Measurements from ENCODE around the gene COL1A2. TPM values are rescaled to one million over a fixed set of nuclear protein-coding genes. Genes with fewer than 3 reads are reported as not detected.
A peak's percentile ranks its signal among the peaks of the same experiment; 100 is the strongest.

Gene COL1A2
- polyA plus RNA-seq, 6 donors from 2014 or later, result 0.41 TPM; not detected in 5

- H3K36me3 Mint-ChIP-seq, result no peaks in the 10 kb centered on the region
- no peak overlapping the region for H3K27ac Mint-ChIP-seq
- H3K27me3 Mint-ChIP-seq, result peaks cover 0 to 16% (median 16%) of the 10 kb centered on the region in 3 donors
Measured at GRCh38 chr7:94420328-94420727, 25.6 kb downstream of the COL1A2 start.

DNA sequence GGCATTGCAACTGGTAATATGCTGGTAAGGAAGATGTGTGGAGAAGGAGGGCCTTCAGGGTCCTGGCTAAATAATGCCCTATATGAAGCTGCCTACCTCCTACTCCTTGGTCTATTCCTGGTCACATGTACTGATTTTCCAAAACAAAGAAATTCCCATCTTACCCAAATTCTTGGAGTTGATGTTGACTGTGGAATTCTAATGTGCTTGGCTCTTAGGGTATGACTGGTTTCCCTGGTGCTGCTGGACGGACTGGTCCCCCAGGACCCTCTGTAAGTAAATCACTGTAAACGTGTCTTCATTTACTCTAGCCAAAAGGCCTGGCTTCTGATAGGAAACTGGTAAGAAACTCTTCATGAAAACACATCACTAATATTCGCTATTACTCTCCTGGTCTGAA is 27.0 kb downstream of the COL1A2 start:
- no peaks in the 10 kb centered on the region for H3K9me3 Mint-ChIP-seq
- no peak for DNase-seq
- H3K4me3 Mint-ChIP-seq, result no peak overlapping the region
- H3K36me3 Mint-ChIP-seq, result no peaks in the 10 kb centered on the region
- ATAC-seq (ENCODE audit: low read depth in 2 of 2), result no peak
- H3K4me1 Mint-ChIP-seq, result no peaks in the 10 kb centered on the region
- peak overlapping the region in 1 of 6 donors; percentile 9 for H3K27ac Mint-ChIP-seq
- H3K27me3 Mint-ChIP-seq, result peaks cover 0 to 16% (median 16%) of the 10 kb centered on the region in 3 donors

More at GRCh38 chr7:94420328-94420727, 25.6 kb downstream of the COL1A2 start:
- ATAC-seq (ENCODE audit: low read depth in 2 of 2) (no peak), DNase-seq (no peak)
- H3K9me3 Mint-ChIP-seq, result no peaks in the 10 kb centered on the region
- no peak overlapping the region for H3K4me3 Mint-ChIP-seq
- no peaks in the 10 kb centered on the region for H3K4me1 Mint-ChIP-seq

GRCh38 chr7:94422136-94422535 is 27.4 kb downstream of the COL1A2 start:
- DNase-seq (no peak), ATAC-seq (ENCODE audit: low read depth in 2 of 2) (no peak)
- H3K27me3 Mint-ChIP-seq, result peaks cover 0 to 16% (median 12%) of the 10 kb centered on the region in 3 donors
- H3K27ac Mint-ChIP-seq, result no peak overlapping the region
- H3K9me3 Mint-ChIP-seq, result no peaks in the 10 kb centered on the region
- no peaks in the 10 kb centered on the region for H3K36me3 Mint-ChIP-seq
- no peak overlapping the region for H3K4me3 Mint-ChIP-seq
- no peaks in the 10 kb centered on the region for H3K4me1 Mint-ChIP-seq

DNA sequence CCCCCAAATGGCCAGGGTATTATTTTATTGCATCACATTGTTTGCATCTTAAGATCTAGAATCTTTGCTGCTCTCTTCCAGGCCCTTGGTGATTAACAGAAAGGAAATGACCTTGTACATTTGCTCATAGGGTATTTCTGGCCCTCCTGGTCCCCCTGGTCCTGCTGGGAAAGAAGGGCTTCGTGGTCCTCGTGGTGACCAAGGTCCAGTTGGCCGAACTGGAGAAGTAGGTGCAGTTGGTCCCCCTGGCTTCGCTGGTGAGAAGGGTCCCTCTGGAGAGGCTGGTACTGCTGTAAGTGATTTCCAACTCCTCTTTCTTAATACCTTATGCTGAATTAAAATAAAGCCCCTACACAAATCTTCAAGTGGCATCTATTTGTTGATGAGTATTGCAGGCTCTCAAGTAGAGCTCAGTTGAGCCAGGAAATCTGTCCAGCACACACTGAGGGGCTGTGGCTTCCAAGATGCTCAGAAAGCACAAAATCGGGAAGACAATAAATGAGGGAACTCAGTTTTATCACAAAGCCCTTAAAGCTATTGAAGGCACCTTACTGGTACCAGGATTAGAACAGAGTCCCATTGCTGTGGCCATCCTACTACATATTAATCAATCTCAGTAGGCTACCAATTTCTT is 28.2 kb downstream of the COL1A2 start:
- no peak for DNase-seq
- no peaks in the 10 kb centered on the region for H3K4me1 Mint-ChIP-seq

GRCh38 chr7:94423863-94424735 is 29.4 kb downstream of the COL1A2 start:
- Mint-ChIP-seq H3K36me3 (no peaks in the 10 kb centered on the region), H3K4me3 (no peak overlapping the region), H3K27me3 (peaks cover 0 to 16% (median 6%) of the 10 kb centered on the region in 3 donors), H3K9me3 (no peaks in the 10 kb centered on the region), H3K27ac (no peak overlapping the region), H3K4me1 (no peaks in the 10 kb centered on the region)
- ATAC-seq (ENCODE audit: low read depth in 2 of 2) (no peak), DNase-seq (no peak)

More for the DNA sequence above, 28.2 kb downstream of the COL1A2 start:
- no peak overlapping the region for H3K27ac Mint-ChIP-seq
- ATAC-seq (ENCODE audit: low read depth in 2 of 2), result no peak
- H3K36me3 Mint-ChIP-seq, result no peaks in the 10 kb centered on the region
- H3K9me3 Mint-ChIP-seq, result no peaks in the 10 kb centered on the region
- no peak overlapping the region for H3K4me3 Mint-ChIP-seq
- peaks cover 0 to 16% (median 6%) of the 10 kb centered on the region in 3 donors for H3K27me3 Mint-ChIP-seq

GRCh38 chr7:94425546-94425945 is 30.9 kb downstream of the COL1A2 start:
- H3K27ac Mint-ChIP-seq, result peak overlapping the region in 2 of 6 donors; percentile 26 to 27
- H3K4me1 Mint-ChIP-seq, result no peaks in the 10 kb centered on the region
- no peak for DNase-seq
- H3K9me3 Mint-ChIP-seq, result no peaks in the 10 kb centered on the region
- H3K27me3 Mint-ChIP-seq, result peaks cover 0 to 10% (median 0%) of the 10 kb centered on the region in 3 donors
- H3K36me3 Mint-ChIP-seq, result no peaks in the 10 kb centered on the region
- no peak for ATAC-seq (ENCODE audit: low read depth in 2 of 2)
- no peak overlapping the region for H3K4me3 Mint-ChIP-seq

- DNase-seq, result no peak
- H3K27me3 Mint-ChIP-seq, result peaks cover 0 to 10% (median 0%) of the 10 kb centered on the region in 3 donors
- no peaks in the 10 kb centered on the region for H3K36me3 Mint-ChIP-seq
- peak overlapping the region in 1 of 6 donors; percentile 21 for H3K27ac Mint-ChIP-seq
- no peaks in the 10 kb centered on the region for H3K9me3 Mint-ChIP-seq
- H3K4me1 Mint-ChIP-seq, result no peaks in the 10 kb centered on the region
- ATAC-seq (ENCODE audit: low read depth in 2 of 2), result no peak
- no peak overlapping the region for H3K4me3 Mint-ChIP-seq
Measured at GRCh38 chr7:94426980-94427875, 32.5 kb downstream of the COL1A2 start.

GRCh38 chr7:94429153-94429552 is 34.5 kb downstream of the COL1A2 start:
- ATAC-seq (ENCODE audit: low read depth in 2 of 2), result no peak
- Mint-ChIP-seq H3K27me3 (peaks cover 0 to 2% (median 0%) of the 10 kb centered on the region in 3 donors), H3K27ac (no peak overlapping the region), H3K36me3 (no peaks in the 10 kb centered on the region), H3K9me3 (no peaks in the 10 kb centered on the region), H3K4me3 (no peak overlapping the region), H3K4me1 (no peaks in the 10 kb centered on the region)
- no peak for DNase-seq

- Mint-ChIP-seq H3K4me1 (peaks cover 0 to 2% (median 2%) of the 10 kb centered on the region in 3 donors), H3K4me3 (no peak overlapping the region), H3K36me3 (no peaks in the 10 kb centered on the region), H3K27me3 (peaks cover 3 to 9% (median 7%) of the 10 kb centered on the region in 3 donors), H3K9me3 (no peaks in the 10 kb centered on the region), H3K27ac (no peak overlapping the region)
- DNase-seq (no peak), ATAC-seq (ENCODE audit: low read depth in 2 of 2) (no peak)
Measured at GRCh38 chr7:94431176-94431575, 36.5 kb downstream of the COL1A2 start.

- ATAC-seq (ENCODE audit: low read depth in 2 of 2), result no peak
- no peak overlapping the region for H3K4me3 Mint-ChIP-seq
- H3K27me3 Mint-ChIP-seq, result peaks cover 9 to 14% (median 13%) of the 10 kb centered on the region in 3 donors
- no peaks in the 10 kb centered on the region for H3K36me3 Mint-ChIP-seq
- no peaks in the 10 kb centered on the region for H3K9me3 Mint-ChIP-seq
- peaks cover 0 to 5% (median 3%) of the 10 kb centered on the region in 3 donors for H3K4me1 Mint-ChIP-seq
- no peak overlapping the region for H3K27ac Mint-ChIP-seq
- DNase-seq, result no peak
Measured at GRCh38 chr7:94431619-94432280, 37.1 kb downstream of the COL1A2 start.

DNA sequence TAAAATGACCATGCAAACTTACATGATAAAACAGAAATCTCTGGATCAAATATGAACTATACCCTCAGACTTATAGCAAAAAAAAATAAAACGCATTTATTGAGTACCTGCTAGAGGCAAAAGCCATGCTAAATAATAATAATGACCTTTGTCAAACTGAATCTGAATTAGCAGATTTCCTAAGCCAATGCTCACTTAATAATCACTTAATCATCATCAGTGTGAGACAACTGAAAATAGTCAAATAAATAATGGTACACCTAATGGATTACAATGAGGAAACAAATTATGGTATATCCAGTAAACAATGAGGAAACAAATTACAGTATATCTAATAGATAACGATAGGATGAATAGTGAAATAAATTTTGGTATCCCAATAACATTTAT is 37.6 kb downstream of the COL1A2 start:
- ATAC-seq (ENCODE audit: low read depth in 2 of 2), result no peak
- H3K4me1 Mint-ChIP-seq, result peaks cover 0 to 5% (median 3%) of the 10 kb centered on the region in 3 donors
- peaks cover 9 to 15% (median 15%) of the 10 kb centered on the region in 3 donors for H3K27me3 Mint-ChIP-seq
- H3K4me3 Mint-ChIP-seq, result no peak overlapping the region
- no peak overlapping the region for H3K27ac Mint-ChIP-seq
- DNase-seq, result no peak
- H3K36me3 Mint-ChIP-seq, result no peaks in the 10 kb centered on the region
- H3K9me3 Mint-ChIP-seq, result no peaks in the 10 kb centered on the region

DNA sequence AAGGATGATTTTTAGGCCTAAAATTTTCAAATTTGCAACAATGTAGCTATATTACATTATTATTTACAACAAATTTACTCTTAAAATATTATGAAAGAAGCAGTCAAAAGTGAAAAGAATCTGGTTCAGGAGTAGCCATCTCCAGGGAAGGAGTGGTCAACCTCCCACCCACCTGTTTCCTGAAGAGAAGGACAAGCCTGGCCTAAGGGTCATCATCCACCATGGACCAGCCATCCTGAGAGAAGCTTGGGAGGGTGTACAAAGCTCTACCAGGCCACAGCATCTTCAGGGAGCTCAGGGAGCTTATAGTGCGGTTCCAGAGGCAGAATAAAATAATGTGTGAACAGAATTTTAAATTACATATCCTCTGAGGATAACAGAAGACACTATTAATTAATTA is 38.1 kb downstream of the COL1A2 start:
- H3K36me3 Mint-ChIP-seq, result no peaks in the 10 kb centered on the region
- DNase-seq (no peak), ATAC-seq (ENCODE audit: low read depth in 2 of 2) (no peak)
- peaks cover 9 to 17% (median 17%) of the 10 kb centered on the region in 3 donors for H3K27me3 Mint-ChIP-seq
- H3K9me3 Mint-ChIP-seq, result no peaks in the 10 kb centered on the region
- no peak overlapping the region for H3K4me3 Mint-ChIP-seq
- H3K27ac Mint-ChIP-seq, result no peak overlapping the region
- peaks cover 0 to 5% (median 3%) of the 10 kb centered on the region in 3 donors for H3K4me1 Mint-ChIP-seq

DNA sequence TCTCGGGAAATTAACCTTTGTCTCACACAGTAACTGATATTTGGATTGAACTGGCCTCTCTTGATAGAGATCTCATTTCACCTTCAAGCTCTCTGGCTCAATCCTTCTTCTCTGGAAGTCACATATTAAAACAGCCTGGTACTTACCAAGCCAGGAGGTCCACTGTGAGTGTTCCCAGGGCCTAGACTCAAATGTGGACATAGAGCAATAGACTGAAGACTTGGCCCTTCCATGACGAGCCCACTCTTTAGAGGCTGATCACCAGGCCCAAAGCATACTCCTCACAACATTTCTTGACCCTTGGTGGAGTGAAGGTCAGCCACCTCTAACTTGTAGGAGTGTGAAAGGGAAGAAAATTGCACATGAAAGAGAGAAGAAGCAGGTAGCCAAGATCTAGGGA is 38.5 kb downstream of the COL1A2 start:
- no peak overlapping the region for H3K4me3 Mint-ChIP-seq
- ATAC-seq (ENCODE audit: low read depth in 2 of 2), result no peak
- peaks cover 0 to 5% (median 3%) of the 10 kb centered on the region in 3 donors for H3K4me1 Mint-ChIP-seq
- DNase-seq, result no peak
- no peaks in the 10 kb centered on the region for H3K36me3 Mint-ChIP-seq
- peak overlapping the region in 1 of 6 donors; percentile 87 for H3K27ac Mint-ChIP-seq
- H3K27me3 Mint-ChIP-seq, result peaks cover 9 to 21% (median 21%) of the 10 kb centered on the region in 3 donors
- no peaks in the 10 kb centered on the region for H3K9me3 Mint-ChIP-seq

Data from naive B cell (primary cell).